Measurements from ENCODE around the gene DDX24.

GRCh38 chr14:94087891-94088290 lies 6.9 kb upstream of the DDX24 start:
- no peak for TF ChIP-seq GATA2 (IDR thresholded peaks at IDR 0.05; ENCODE audit: low read depth, low read length)
- no peak for TF ChIP-seq GATA3 (IDR thresholded peaks at IDR 0.05; ENCODE audit: low read depth, low read length)
